ENCODE data around the gene TMEM132A.

DNA sequence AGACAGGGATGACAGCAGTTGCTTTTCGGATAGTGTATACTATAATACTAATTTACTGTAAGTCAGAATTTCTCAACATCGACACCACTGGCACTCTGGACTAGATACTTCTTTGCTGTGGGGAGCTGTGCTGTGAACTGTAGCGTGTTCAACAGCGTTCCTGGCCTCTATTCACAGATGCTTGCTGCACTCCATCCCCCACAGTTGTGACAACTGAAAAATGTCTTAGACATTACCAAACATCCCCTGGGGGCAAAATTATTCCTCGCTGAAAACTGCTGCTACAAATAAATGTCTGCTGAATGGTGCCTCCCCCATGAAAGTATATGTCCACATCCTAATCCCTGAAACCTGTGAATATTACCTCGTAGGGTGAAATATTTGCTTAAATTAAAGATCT is 35.2 kb downstream of the TMEM132A start:
- TF ChIP-seq TAF1 (IDR thresholded peaks at IDR 0.05; ENCODE audit: control insufficient read depth, extremely low read depth, insufficient read depth, low read length, severe bottlenecking) (no peak), GABPA (tag; conservative IDR thresholded peaks at IDR 0.05; ENCODE audit: low read depth) (no peak), EP300 (IDR thresholded peaks at IDR 0.05; ENCODE audit: low read length) (no peak), POLR2AphosphoS5 (IDR thresholded peaks at IDR 0.05; ENCODE audit: control insufficient read depth, insufficient read depth, low read depth, low read length) (no peak), CREB1 (IDR thresholded peaks at IDR 0.05) (no peak), CREB1 (CRISPR knock-in tag; IDR thresholded peaks at IDR 0.05) (no peak), POLR2A (conservative IDR thresholded peaks at IDR 0.05) (no peak), ELF1 (tag; IDR thresholded peaks at IDR 0.05) (no peak), EZH2 (IDR thresholded peaks at IDR 0.05; ENCODE audit: borderline replicate concordance, low read depth, low read length) (no peak), ZC3H8 (IDR thresholded peaks at IDR 0.05) (no peak)
- TF ChIP-seq, protein P1, sequence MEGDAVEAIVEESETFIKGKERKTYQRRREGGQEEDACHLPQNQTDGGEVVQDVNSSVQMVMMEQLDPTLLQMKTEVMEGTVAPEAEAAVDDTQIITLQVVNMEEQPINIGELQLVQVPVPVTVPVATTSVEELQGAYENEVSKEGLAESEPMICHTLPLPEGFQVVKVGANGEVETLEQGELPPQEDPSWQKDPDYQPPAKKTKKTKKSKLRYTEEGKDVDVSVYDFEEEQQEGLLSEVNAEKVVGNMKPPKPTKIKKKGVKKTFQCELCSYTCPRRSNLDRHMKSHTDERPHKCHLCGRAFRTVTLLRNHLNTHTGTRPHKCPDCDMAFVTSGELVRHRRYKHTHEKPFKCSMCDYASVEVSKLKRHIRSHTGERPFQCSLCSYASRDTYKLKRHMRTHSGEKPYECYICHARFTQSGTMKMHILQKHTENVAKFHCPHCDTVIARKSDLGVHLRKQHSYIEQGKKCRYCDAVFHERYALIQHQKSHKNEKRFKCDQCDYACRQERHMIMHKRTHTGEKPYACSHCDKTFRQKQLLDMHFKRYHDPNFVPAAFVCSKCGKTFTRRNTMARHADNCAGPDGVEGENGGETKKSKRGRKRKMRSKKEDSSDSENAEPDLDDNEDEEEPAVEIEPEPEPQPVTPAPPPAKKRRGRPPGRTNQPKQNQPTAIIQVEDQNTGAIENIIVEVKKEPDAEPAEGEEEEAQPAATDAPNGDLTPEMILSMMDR (IDR thresholded peaks at IDR 0.05 in 2 of 3, conservative IDR thresholded peaks at IDR 0.05 in 1 of 3; ENCODE audit: insufficient read depth in 2 of 3, low read depth in 1 of 3, low read length in 3 of 3): no peak
- TF ChIP-seq, protein P2, sequence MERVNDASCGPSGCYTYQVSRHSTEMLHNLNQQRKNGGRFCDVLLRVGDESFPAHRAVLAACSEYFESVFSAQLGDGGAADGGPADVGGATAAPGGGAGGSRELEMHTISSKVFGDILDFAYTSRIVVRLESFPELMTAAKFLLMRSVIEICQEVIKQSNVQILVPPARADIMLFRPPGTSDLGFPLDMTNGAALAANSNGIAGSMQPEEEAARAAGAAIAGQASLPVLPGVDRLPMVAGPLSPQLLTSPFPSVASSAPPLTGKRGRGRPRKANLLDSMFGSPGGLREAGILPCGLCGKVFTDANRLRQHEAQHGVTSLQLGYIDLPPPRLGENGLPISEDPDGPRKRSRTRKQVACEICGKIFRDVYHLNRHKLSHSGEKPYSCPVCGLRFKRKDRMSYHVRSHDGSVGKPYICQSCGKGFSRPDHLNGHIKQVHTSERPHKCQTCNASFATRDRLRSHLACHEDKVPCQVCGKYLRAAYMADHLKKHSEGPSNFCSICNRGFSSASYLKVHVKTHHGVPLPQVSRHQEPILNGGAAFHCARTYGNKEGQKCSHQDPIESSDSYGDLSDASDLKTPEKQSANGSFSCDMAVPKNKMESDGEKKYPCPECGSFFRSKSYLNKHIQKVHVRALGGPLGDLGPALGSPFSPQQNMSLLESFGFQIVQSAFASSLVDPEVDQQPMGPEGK (CRISPR knock-in tag; IDR thresholded peaks at IDR 0.05; ENCODE audit: borderline replicate concordance): no peak
- TF ChIP-seq, protein P3, sequence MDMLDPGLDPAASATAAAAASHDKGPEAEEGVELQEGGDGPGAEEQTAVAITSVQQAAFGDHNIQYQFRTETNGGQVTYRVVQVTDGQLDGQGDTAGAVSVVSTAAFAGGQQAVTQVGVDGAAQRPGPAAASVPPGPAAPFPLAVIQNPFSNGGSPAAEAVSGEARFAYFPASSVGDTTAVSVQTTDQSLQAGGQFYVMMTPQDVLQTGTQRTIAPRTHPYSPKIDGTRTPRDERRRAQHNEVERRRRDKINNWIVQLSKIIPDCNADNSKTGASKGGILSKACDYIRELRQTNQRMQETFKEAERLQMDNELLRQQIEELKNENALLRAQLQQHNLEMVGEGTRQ (CRISPR knock-in tag; IDR thresholded peaks at IDR 0.05): no peak
- TF ChIP-seq, protein P4, sequence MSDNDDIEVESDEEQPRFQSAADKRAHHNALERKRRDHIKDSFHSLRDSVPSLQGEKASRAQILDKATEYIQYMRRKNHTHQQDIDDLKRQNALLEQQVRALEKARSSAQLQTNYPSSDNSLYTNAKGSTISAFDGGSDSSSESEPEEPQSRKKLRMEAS (CRISPR knock-in tag; IDR thresholded peaks at IDR 0.05): no peak
